Measurements from ENCODE around the gene TAS2R60.
"Not testable (repeated sequence)": the region's sequence is repeated elsewhere in the genome, so short reads cannot be mapped to it uniquely, and the experiment has no call there.

TAS2R60 gene

GRCh38 chr7:143443153-143443552 is at the start of gene TAS2R60:
TSS of gene TAS2R60 (plus strand) at chr7:143443453. CDS start at chr7:143443453, 0 bp downstream.
- DNase-seq (ENCODE audit: low read depth): no peak

- no peak for DNase-seq (ENCODE audit: low read depth)
Observed at GRCh38 chr7:143394068-143394467, 49.2 kb upstream of the TAS2R60 start.

- no peak for DNase-seq (ENCODE audit: low read depth)
Observed at GRCh38 chr7:143394777-143395176, 48.5 kb upstream of the TAS2R60 start.

- DNase-seq (ENCODE audit: low read depth): no peak
Observed at GRCh38 chr7:143395187-143396149, 47.8 kb upstream of the TAS2R60 start.

- no peak for DNase-seq (ENCODE audit: low read depth)
Observed at GRCh38 chr7:143396182-143396581, 47.1 kb upstream of the TAS2R60 start.

- no peak for DNase-seq (ENCODE audit: low read depth)
Observed at GRCh38 chr7:143396625-143397556, 46.4 kb upstream of the TAS2R60 start.

GRCh38 chr7:143397710-143398530 is 45.3 kb upstream of the TAS2R60 start:
- no peak for DNase-seq (ENCODE audit: low read depth)

- no peak for DNase-seq (ENCODE audit: low read depth)
Observed at GRCh38 chr7:143398616-143399015, 44.6 kb upstream of the TAS2R60 start.

GRCh38 chr7:143399151-143399550 is 44.1 kb upstream of the TAS2R60 start:
- DNase-seq (ENCODE audit: low read depth): no peak

- DNase-seq (ENCODE audit: low read depth): no peak
Observed at GRCh38 chr7:143399642-143400041, 43.6 kb upstream of the TAS2R60 start.

GRCh38 chr7:143401265-143401664 is 42.0 kb upstream of the TAS2R60 start:
- DNase-seq (ENCODE audit: low read depth): no peak

GRCh38 chr7:143402233-143402632 is 41.0 kb upstream of the TAS2R60 start:
- DNase-seq (ENCODE audit: low read depth): not testable (repeated sequence)

GRCh38 chr7:143405173-143406001 is 37.9 kb upstream of the TAS2R60 start:
- DNase-seq (ENCODE audit: low read depth): no peak

- DNase-seq (ENCODE audit: low read depth): no peak
Observed at GRCh38 chr7:143406002-143406357, 37.3 kb upstream of the TAS2R60 start.

- DNase-seq (ENCODE audit: low read depth): no peak
Observed at GRCh38 chr7:143407287-143408251, 35.7 kb upstream of the TAS2R60 start.

GRCh38 chr7:143408252-143408685 is 35.0 kb upstream of the TAS2R60 start:
- no peak for DNase-seq (ENCODE audit: low read depth)

GRCh38 chr7:143408686-143409561 is 34.3 kb upstream of the TAS2R60 start, which contains the start of gene EPHA1:
TSS of gene EPHA1 (minus strand) at chr7:143408856. CDS start at chr7:143408805, 51 bp downstream.
- no peak for DNase-seq (ENCODE audit: low read depth)

- no peak for DNase-seq (ENCODE audit: low read depth)
Observed at GRCh38 chr7:143410521-143411004, 32.7 kb upstream of the TAS2R60 start.
